ENCODE data around the gene BHLHE23.

GRCh38 chr20:62956387-62957135, 50.2 kb downstream of the BHLHE23 start:
- TF ChIP-seq EZH2 (IDR thresholded peaks at IDR 0.05; ENCODE audit: low read length, missing control alignments) (no peak), CTCF (conservative IDR thresholded peaks at IDR 0.05 in 1 of 2, IDR thresholded peaks at IDR 0.05 in 1 of 2; ENCODE audit: low read depth in 1 of 2, low read length in 2 of 2) (no peak)
